ENCODE results near the gene WEE1.
"Not testable (repeated sequence)": the region's sequence is repeated elsewhere in the genome, so short reads cannot be mapped to it uniquely, and the experiment has no call there.

Gene WEE1

GRCh38 chr11:9613830-9614762, 40.6 kb downstream of the WEE1 start:
- peak; percentile 91 for DNase-seq
- in situ Hi-C loops (cut with MboI; ENCODE audit: low pct_unique_long_range_greater_than_20kb, low sequenced_read_pairs) = loop anchor here (10.0 kb wide), 1 partner anchor 131 kb away; no protein-coding TSS in a partner anchor

- peak; percentile 61 for DNase-seq
- in situ Hi-C loops (cut with MboI; ENCODE audit: low pct_unique_long_range_greater_than_20kb, low sequenced_read_pairs) = loop anchor here (10.0 kb wide), 1 partner anchor 130 kb away; no protein-coding TSS in a partner anchor
Observed at GRCh38 chr11:9615031-9615451, 41.6 kb downstream of the WEE1 start.

- no peak for DNase-seq
- in situ Hi-C loops (cut with MboI; ENCODE audit: low pct_unique_long_range_greater_than_20kb, low sequenced_read_pairs) = loop anchor here (10.0 kb wide), 1 partner anchor 129 kb away; no protein-coding TSS in a partner anchor
Observed at GRCh38 chr11:9616042-9616675, 42.7 kb downstream of the WEE1 start.

- in situ Hi-C loops (cut with MboI; ENCODE audit: low pct_unique_long_range_greater_than_20kb, low sequenced_read_pairs) = loop anchor here (10.0 kb wide), 1 partner anchor 128 kb away; no protein-coding TSS in a partner anchor
Observed at GRCh38 chr11:9616858-9617257, 43.4 kb downstream of the WEE1 start.

GRCh38 chr11:9617940-9618339, 44.5 kb downstream of the WEE1 start:
- no peak for DNase-seq
- in situ Hi-C loops (cut with MboI; ENCODE audit: low pct_unique_long_range_greater_than_20kb, low sequenced_read_pairs) = loop anchor here (10.0 kb wide), 1 partner anchor 127 kb away; no protein-coding TSS in a partner anchor

More at GRCh38 chr11:9616858-9617257, 43.4 kb downstream of the WEE1 start:
- DNase-seq = no peak

GRCh38 chr11:9619004-9619403, 45.5 kb downstream of the WEE1 start:
- no peak for DNase-seq
- in situ Hi-C loops (cut with MboI; ENCODE audit: low pct_unique_long_range_greater_than_20kb, low sequenced_read_pairs) = loop anchor here (10.0 kb wide), 1 partner anchor 126 kb away; no protein-coding TSS in a partner anchor

- in situ Hi-C loops (cut with MboI; ENCODE audit: low pct_unique_long_range_greater_than_20kb, low sequenced_read_pairs) = loop anchor here (5.0 to 10.0 kb wide), 2 partner anchors 125 to 512 kb away; no protein-coding TSS in a partner anchor
- DNase-seq = no peak
Observed at GRCh38 chr11:9619971-9620370, 46.5 kb downstream of the WEE1 start.

GRCh38 chr11:9622353-9622752, 48.9 kb downstream of the WEE1 start:
- in situ Hi-C loops (cut with MboI; ENCODE audit: low pct_unique_long_range_greater_than_20kb, low sequenced_read_pairs) = loop anchor here (5.0 kb wide), 1 partner anchor 510 kb away; no protein-coding TSS in a partner anchor
- DNase-seq = not testable (repeated sequence)

- in situ Hi-C loops (cut with MboI; ENCODE audit: low pct_unique_long_range_greater_than_20kb, low sequenced_read_pairs) = loop anchor here (5.0 kb wide), 1 partner anchor 509 kb away; no protein-coding TSS in a partner anchor
- DNase-seq = not testable (repeated sequence)
Observed at GRCh38 chr11:9623053-9623452, 49.6 kb downstream of the WEE1 start.

GRCh38 chr11:9624448-9624847, 51.0 kb downstream of the WEE1 start:
- no peak for DNase-seq
- in situ Hi-C loops (cut with MboI; ENCODE audit: low pct_unique_long_range_greater_than_20kb, low sequenced_read_pairs) = loop anchor here (5.0 kb wide), 1 partner anchor 508 kb away; no protein-coding TSS in a partner anchor

- no peak for DNase-seq
- in situ Hi-C loops (cut with MboI; ENCODE audit: low pct_unique_long_range_greater_than_20kb, low sequenced_read_pairs) = no loop called here
Observed at GRCh38 chr11:9625162-9625561, 51.7 kb downstream of the WEE1 start.

- no peak for DNase-seq
- in situ Hi-C loops (cut with MboI; ENCODE audit: low pct_unique_long_range_greater_than_20kb, low sequenced_read_pairs) = no loop called here
Observed at GRCh38 chr11:9625728-9626127, 52.3 kb downstream of the WEE1 start.

- in situ Hi-C loops (cut with MboI; ENCODE audit: low pct_unique_long_range_greater_than_20kb, low sequenced_read_pairs) = no loop called here
Observed at GRCh38 chr11:9626496-9627394, 53.3 kb downstream of the WEE1 start.

GRCh38 chr11:9629064-9629463, 55.6 kb downstream of the WEE1 start:
- DNase-seq = no peak
- in situ Hi-C loops (cut with MboI; ENCODE audit: low pct_unique_long_range_greater_than_20kb, low sequenced_read_pairs) = no loop called here

More at GRCh38 chr11:9626496-9627394, 53.3 kb downstream of the WEE1 start:
- DNase-seq = no peak

GRCh38 chr11:9633679-9634078, 60.2 kb downstream of the WEE1 start:
- DNase-seq = peak; percentile 70
- in situ Hi-C loops (cut with MboI; ENCODE audit: low pct_unique_long_range_greater_than_20kb, low sequenced_read_pairs) = no loop called here

- in situ Hi-C loops (cut with MboI; ENCODE audit: low pct_unique_long_range_greater_than_20kb, low sequenced_read_pairs) = no loop called here
- DNase-seq = no peak
Observed at GRCh38 chr11:9636691-9637090, 63.2 kb downstream of the WEE1 start.

- in situ Hi-C loops (cut with MboI; ENCODE audit: low pct_unique_long_range_greater_than_20kb, low sequenced_read_pairs) = no loop called here
- DNase-seq = peak; percentile 47
Observed at GRCh38 chr11:9639099-9639498, 65.6 kb downstream of the WEE1 start.
